Spleen (tissue), 13 donors: ENCODE measurements around the gene FBXO33. TPM values are rescaled to one million over a fixed set of nuclear protein-coding genes. Genes with fewer than 3 reads are reported as not detected.

Source experiments
- DNase-seq: peaks from one replicate; pipeline ENCODE4 v3.0.0-alpha.2; 2020
- H3K27ac ChIP-seq, 8 donors: fragments of 200-600 bp; sonication (generic) in 7 of 8; 1 replicate in 4 of 8; 2 replicates in 4 of 8; pipeline versions ENCODE4 v1.5.0 to v1.8.0; 2016 to 2021; ENCODE audit warnings: inconsistent platforms in 4 of 8, mild to moderate bottlenecking in 4 of 8, moderate library complexity in 1 of 8
- H3K27me3 ChIP-seq, 7 donors: fragments of 200-600 bp; sonication (generic) in 6 of 7; replicated peaks in 1 of 7; 1 replicate in 4 of 7; 2 replicates in 3 of 7; pipeline versions ENCODE4 v1.5.0 to v1.8.0; 2016 to 2021; ENCODE audit warnings: inconsistent platforms in 3 of 7, mild to moderate bottlenecking in 1 of 7
- H3K36me3 ChIP-seq, 6 donors: fragments of 200-600 bp; sonication (generic) in 5 of 6; 1 replicate in 4 of 6; 2 replicates in 2 of 6; pipeline versions ENCODE4 v1.5.0 to v1.8.0; 2016 to 2021; ENCODE audit warnings: inconsistent platforms in 2 of 6
- H3K4me1 ChIP-seq, 6 donors: fragments of 200-600 bp; sonication (generic) in 5 of 6; 1 replicate in 3 of 6; 2 replicates in 3 of 6; pipeline versions ENCODE4 v1.5.0 to v1.8.0; 2016 to 2021; ENCODE audit warnings: inconsistent platforms in 3 of 6
- H3K4me3 ChIP-seq, 8 donors: fragments of 200-600 bp; sonication (generic) in 7 of 8; 1 replicate in 4 of 8; 2 replicates in 4 of 8; pipeline versions ENCODE4 v1.5.0 to v1.8.0; 2016 to 2021; ENCODE audit warnings: inconsistent platforms in 4 of 8, mild to moderate bottlenecking in 4 of 8, moderate library complexity in 2 of 8
- H3K9me3 ChIP-seq, 8 donors: fragments of 200-600 bp; sonication (generic) in 7 of 8; 1 replicate in 4 of 8; 2 replicates in 4 of 8; pipeline versions ENCODE4 v1.5.0 to v1.8.0; 2016 to 2021; ENCODE audit warnings: inconsistent platforms in 4 of 8
- CTCF ChIP-seq, 11 experiments: fragments of 200-600 bp in 7 of 11; fragments of 450-650 bp in 4 of 11; sonication (generic) in 4 of 11; IDR thresholded peaks in 8 of 11; conservative IDR thresholded peaks in 3 of 11; 1 replicate in 7 of 11; 2 replicates in 4 of 11; pipeline versions ENCODE4 v1.4.0 to v1.8.0; 2016 to 2021; ENCODE audit warnings: antibody characterized with exemption in 11 of 11, inconsistent platforms in 4 of 11, mild to moderate bottlenecking in 1 of 11
- POLR2A ChIP-seq, 3 donors: fragments of 450-650 bp; IDR thresholded peaks; one replicate each; pipeline ENCODE4 v1.5.1; 2017; ENCODE audit warnings: antibody characterized with exemption in 3 of 3, mild to moderate bottlenecking in 1 of 3
- POLR2AphosphoS5 ChIP-seq, 3 donors: sonication (generic); formaldehyde crosslinking; IDR thresholded peaks; one replicate each; pipeline ENCODE4 v1.5.1; 2017; ENCODE audit warnings: antibody characterized with exemption in 3 of 3
- WGBS, 5 donors: extraction: QIAGEN DNeasy Blood & Tissue Kit in 3 of 5; methylation state at CpG; one replicate each; pipeline versions ENCODE4 v1.1.5 to v1.1.7; 2013 to 2018; 5-methylcytosine and 5-hydroxymethylcytosine counted together
- intact Hi-C: fragments of 100-400 bp; cut with DNase I; formaldehyde crosslinking; loops from one replicate; pipeline ENCODE4 v1.15.0; 2023; ENCODE audit warnings: low total_unique reads
- long read RNA-seq, 2 donors: transcript quantifications; one replicate each; lab custom pipeline, GENCODE V29; 2026
- polyA plus RNA-seq, 3 donors: library from polyadenylated mRNA; stranded (reverse); fragments of 200-250 nt; gene quantifications; one replicate each; pipeline ENCODE4 v1.2.1, GENCODE V29; 2013
- total RNA-seq, 7 donors: library from RNA; depleted of rRNA in 3 of 7; stranded (reverse); fragments of >200 nt in 3 of 7; fragmentation: NEBNext Ultra II Directional in 4 of 7; extraction: Animal tissue kit (Norgen Biotek cat#: 25700) in 4 of 7; gene quantifications; one replicate each; pipeline versions ENCODE4 v1.1.0 to v1.2.1, GENCODE V29; 2016 to 2021
- donor health status: healthy with polysubstance abuse.
- donor health status: DM: no; HTN: no; CAD: no; lungs with moderate emphysema.
- donor health status: DM: no; HTN: no; CAD: no.
- donor health status: Bipolar disorder and iron deficiency.
- donor health status: healthy.
- donor health status: DM: no; HTN: no; CAD: no.
- donor health status: DM: yes; HTN: yes; CAD: no.

The FBXO33 gene, protein sequence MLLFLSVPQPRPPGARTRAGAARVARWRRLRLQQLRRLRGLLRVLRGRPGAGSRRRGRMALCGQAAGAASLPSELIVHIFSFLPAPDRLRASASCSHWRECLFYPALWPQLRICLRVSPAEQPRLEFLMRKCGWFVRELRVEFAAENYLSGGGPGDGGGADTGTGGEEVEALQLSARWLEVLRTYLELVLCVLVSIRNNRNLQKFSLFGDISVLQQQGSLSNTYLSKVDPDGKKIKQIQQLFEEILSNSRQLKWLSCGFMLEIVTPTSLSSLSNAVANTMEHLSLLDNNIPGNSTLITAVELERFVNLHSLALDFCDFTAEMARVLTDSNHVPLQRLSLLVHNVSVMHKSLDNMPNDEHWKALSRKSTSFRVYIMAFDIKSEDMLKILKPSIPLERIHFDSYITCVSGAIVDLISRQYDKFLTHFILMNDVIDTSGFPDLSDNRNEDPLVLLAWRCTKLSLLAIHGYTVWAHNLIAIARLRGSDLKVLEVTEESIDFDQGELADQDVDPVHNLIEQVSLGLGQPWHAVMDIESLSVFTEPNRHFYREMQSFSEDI
- total RNA-seq (10 to 100 TPM; 11.2 to 24.1 (median 16.2) TPM), polyA plus RNA-seq (1 to 10 TPM; 6.0 to 7.0 (median 6.9) TPM)
- long read RNA-seq, donor 1, result 0 reads
- long read RNA-seq, donor 2, partial matches to known transcripts, result 10 of 10 reads
- long read RNA-seq, donor 2, other reads (novel, unspliced or antisense), result 0 of 10 reads

DNA sequence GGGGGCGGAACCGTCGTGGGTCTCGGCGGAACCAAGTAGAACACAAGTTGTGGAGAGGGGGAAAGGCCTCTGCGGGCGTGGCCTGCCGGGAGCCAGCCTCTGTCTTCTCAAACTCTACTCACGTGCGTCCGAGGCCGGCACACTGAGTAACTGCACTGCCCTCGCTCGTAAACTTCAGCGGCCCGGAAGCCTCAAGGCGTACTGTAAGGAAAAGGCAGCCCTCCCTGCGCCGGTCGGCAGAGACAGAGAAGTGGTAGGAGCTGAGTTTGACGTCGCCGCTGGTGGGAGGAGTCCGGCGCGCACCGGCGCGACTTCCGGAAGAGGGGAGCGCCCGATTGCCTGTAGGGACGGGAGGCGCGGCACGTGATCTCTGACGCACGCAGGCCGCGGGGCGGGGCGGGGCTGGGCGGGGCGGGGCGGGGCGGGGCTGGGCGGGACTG is at the start of gene FBXO33:
FBXO33 (minus strand) TSS at position 255 of the 440 bp plus-strand sequence. CDS start 271 bp downstream, outside the sequence.
- peaks cover 28 to 52% (median 45%) of the 10 kb centered on the region in 6 donors for H3K4me1 ChIP-seq
- H3K27me3 ChIP-seq, result no peaks in the 10 kb centered on the region
- no peaks in the 10 kb centered on the region for H3K36me3 ChIP-seq
- peak; percentile 99 for DNase-seq
- TF ChIP-seq CTCF (IDR thresholded peaks at IDR 0.05 in 8 of 11, conservative IDR thresholded peaks at IDR 0.05 in 3 of 11) (peak in 1 of 11 experiments; percentile 25), POLR2A (IDR thresholded peaks at IDR 0.05) (peak in 1 of 3 donors; percentile 50), POLR2AphosphoS5 (IDR thresholded peaks at IDR 0.05) (peak; percentile 76 to 87 (median 84))
- no peaks in the 10 kb centered on the region for H3K9me3 ChIP-seq
- WGBS, 5 donors, result 0 to 3% (median 0%) methylated on average over 5 to 47 of the region's 47 CpGs
- peak within 1 kb of the TSS; percentile 97 to 100 (median 99) for H3K27ac ChIP-seq
- intact Hi-C loops, result loop anchor here (5.0 to 10.0 kb wide), 2 partner anchors 255 to 327 kb away; partner anchors contain the start of genes PNN and SEC23A
- peak within 1 kb of the TSS; percentile 59 to 97 (median 87) for H3K4me3 ChIP-seq

- Histone ChIP-seq H3K27me3 (no peaks in the 10 kb centered on the region), H3K4me3 (no peak overlapping the region), H3K27ac (no peak overlapping the region), H3K9me3 (peaks cover 0 to 11% (median 0%) of the 10 kb centered on the region in 8 donors), H3K36me3 (no peaks in the 10 kb centered on the region), H3K4me1 (no peaks in the 10 kb centered on the region)
- no peak for TF ChIP-seq POLR2A (IDR thresholded peaks at IDR 0.05)
- TF ChIP-seq POLR2AphosphoS5 (IDR thresholded peaks at IDR 0.05), result no peak
- intact Hi-C loops, result no loop called here
- WGBS, 5 donors, result 89 to 96% (median 91%) methylated on average over 1 of the region's 1 CpG
- DNase-seq, result no peak
Observed at GRCh38 chr14:39474416-39474911, 42.2 kb upstream of the FBXO33 start.

DNA sequence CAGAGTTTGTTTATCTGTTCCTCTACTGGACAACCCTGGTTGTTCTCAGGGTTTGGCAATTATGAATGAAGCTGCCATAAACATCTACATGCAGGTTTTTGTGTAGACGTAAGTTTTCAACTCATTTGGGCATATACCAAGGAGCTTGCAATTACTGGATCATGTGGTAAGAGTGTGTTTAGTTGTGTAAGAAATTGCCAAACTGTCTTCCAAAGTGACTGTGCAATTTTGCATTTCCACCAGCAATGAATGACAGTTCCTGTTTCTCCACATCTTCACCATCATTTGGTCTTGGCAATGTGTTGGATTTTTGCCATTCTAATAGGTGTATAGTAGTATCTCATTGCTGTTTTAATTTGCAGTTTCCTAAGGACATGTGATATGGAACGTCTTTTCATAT is 39.8 kb upstream of the FBXO33 start:
- TF ChIP-seq POLR2AphosphoS5 (IDR thresholded peaks at IDR 0.05) (no peak), CTCF (IDR thresholded peaks at IDR 0.05 in 8 of 11, conservative IDR thresholded peaks at IDR 0.05 in 3 of 11) (no peak), POLR2A (IDR thresholded peaks at IDR 0.05) (no peak)
- Histone ChIP-seq H3K27ac (peak overlapping the region in 2 of 8 donors; percentile 5 to 22), H3K27me3 (no peaks in the 10 kb centered on the region), H3K36me3 (no peaks in the 10 kb centered on the region), H3K4me3 (no peak overlapping the region), H3K4me1 (no peaks in the 10 kb centered on the region), H3K9me3 (peaks cover 0 to 10% (median 0%) of the 10 kb centered on the region in 8 donors)
- intact Hi-C loops, result no loop called here
- 54 to 88% (median 69%) methylated on average over 2 of the region's 2 CpGs for WGBS, 5 donors
- DNase-seq, result no peak

- peak in 6 of 11 experiments; percentile 12 to 46 (median 22) for TF ChIP-seq CTCF (IDR thresholded peaks at IDR 0.05 in 8 of 11, conservative IDR thresholded peaks at IDR 0.05 in 3 of 11)
- TF ChIP-seq POLR2AphosphoS5 (IDR thresholded peaks at IDR 0.05), result no peak
- no peaks in the 10 kb centered on the region for H3K36me3 ChIP-seq
- intact Hi-C loops, result no loop called here
- no peaks in the 10 kb centered on the region for H3K4me1 ChIP-seq
- no peak for DNase-seq
- H3K27me3 ChIP-seq, result no peaks in the 10 kb centered on the region
- no peak overlapping the region for H3K4me3 ChIP-seq
- H3K27ac ChIP-seq, result no peak overlapping the region
- H3K9me3 ChIP-seq, result peaks cover 0 to 10% (median 0%) of the 10 kb centered on the region in 8 donors
- 52 to 58% (median 56%) methylated on average over 5 of the region's 5 CpGs for WGBS, 5 donors
Observed at GRCh38 chr14:39469094-39469710, 37.0 kb upstream of the FBXO33 start.
